ENCODE measurements around the gene IL33. TPM values are rescaled to one million over a fixed set of nuclear protein-coding genes. Genes with fewer than 3 reads are reported as not detected.

The IL33 gene
- total RNA-seq, 1 experiment from 2014 or later = not detected

DNA sequence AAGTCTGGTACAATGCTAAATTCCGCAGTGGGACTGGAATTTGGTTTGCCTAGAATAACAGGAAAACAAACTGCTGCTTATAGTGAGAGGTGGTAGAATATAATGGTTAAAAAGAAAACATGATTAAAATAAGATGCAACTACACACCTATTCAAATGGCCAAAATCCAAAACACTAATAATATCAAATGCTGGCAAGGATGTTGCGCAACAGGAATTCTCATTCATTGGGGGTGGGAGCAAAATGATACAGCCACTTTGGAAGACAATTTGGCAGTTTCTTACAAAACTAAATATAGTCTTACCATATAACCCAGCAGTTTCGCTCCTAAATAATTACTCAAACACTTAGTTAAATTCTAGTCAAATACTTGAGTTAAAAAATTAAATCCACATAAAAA lies 61.8 kb downstream of the IL33 start:
- H3K4me3 ChIP-seq = no peak overlapping the region
- no peak overlapping the region for H3K27ac ChIP-seq
- DNase-seq (ENCODE audit: low read depth in 1 of 2, low spot score in 2 of 2) = no peak
- H3K36me3 ChIP-seq = no peaks in the 10 kb centered on the region
- H3K9me3 ChIP-seq (replicated peaks) = no peaks in the 10 kb centered on the region
- no peaks in the 10 kb centered on the region for H3K27me3 ChIP-seq (replicated peaks)
- H3K4me1 ChIP-seq (replicated peaks) = no peaks in the 10 kb centered on the region

DNA sequence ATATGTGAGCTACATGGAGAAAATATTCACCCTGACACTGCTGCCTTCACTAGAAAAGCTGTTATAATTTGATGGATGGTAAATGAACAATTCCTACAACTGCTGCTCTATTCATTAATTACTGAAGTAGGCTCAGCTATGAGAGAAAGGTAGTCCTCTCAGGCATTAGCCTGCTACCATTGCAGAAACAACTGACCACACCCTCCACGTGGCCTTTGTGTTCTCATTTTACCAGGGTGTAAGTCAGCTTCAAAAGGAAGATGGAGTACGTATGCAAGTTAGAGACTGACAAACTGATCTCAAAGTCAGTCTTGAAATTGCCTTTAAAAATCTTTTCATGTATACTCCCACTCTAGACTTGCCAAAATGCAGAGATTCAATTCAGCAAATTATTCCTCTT lies 86.3 kb downstream of the IL33 start:
- Histone ChIP-seq H3K9me3 (replicated peaks) (no peaks in the 10 kb centered on the region), H3K36me3 (no peaks in the 10 kb centered on the region), H3K4me1 (replicated peaks) (no peaks in the 10 kb centered on the region), H3K27ac (no peak overlapping the region), H3K4me3 (no peak overlapping the region), H3K27me3 (replicated peaks) (no peaks in the 10 kb centered on the region)
- DNase-seq (ENCODE audit: low read depth in 1 of 2, low spot score in 2 of 2) = no peak

DNA sequence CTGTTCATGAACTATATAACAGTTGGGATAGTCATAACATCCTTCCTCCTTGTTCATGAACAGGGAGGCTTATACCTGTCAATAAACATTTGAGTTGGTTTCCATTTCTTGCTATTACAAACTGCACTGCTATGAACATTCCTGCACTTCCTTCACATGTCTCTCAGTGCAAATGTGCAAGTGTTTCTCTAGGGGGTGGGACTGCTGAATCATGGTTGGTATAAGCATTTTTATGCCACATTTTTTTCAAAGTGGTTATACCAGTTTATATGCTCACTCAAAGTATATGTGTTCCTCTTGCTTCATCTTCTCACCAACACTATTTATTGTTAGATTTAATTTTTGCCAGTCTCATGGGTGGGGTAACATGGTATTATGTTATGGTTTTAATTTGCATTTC lies 86.8 kb downstream of the IL33 start:
- Histone ChIP-seq H3K4me1 (replicated peaks) (no peaks in the 10 kb centered on the region), H3K9me3 (replicated peaks) (no peaks in the 10 kb centered on the region), H3K27ac (no peak overlapping the region), H3K4me3 (no peak overlapping the region), H3K27me3 (replicated peaks) (no peaks in the 10 kb centered on the region), H3K36me3 (no peaks in the 10 kb centered on the region)
- no peak for DNase-seq (ENCODE audit: low read depth in 1 of 2, low spot score in 2 of 2)

DNA sequence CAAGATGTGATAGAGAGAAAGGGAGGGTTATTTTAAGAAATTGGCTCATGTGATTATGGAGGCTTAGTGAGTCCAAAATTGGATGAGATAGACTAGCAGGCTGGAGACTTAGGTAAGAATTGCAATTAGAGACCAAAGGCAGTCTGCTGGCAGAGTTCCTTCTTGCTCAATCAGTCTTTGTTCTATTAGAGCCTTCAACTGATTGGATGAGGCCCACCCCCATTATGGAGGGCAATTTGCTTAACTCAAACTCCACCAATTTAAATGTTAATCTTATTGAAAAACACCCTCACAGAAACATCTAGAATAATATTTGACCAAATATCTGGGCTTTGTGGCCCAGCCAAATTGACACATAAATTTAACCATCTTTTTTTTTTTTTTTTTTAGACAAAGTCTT lies 88.6 kb downstream of the IL33 start:
- no peak overlapping the region for H3K4me3 ChIP-seq
- H3K4me1 ChIP-seq (replicated peaks) = no peaks in the 10 kb centered on the region
- no peaks in the 10 kb centered on the region for H3K9me3 ChIP-seq (replicated peaks)
- no peak overlapping the region for H3K27ac ChIP-seq
- H3K36me3 ChIP-seq = no peaks in the 10 kb centered on the region
- H3K27me3 ChIP-seq (replicated peaks) = no peaks in the 10 kb centered on the region
- DNase-seq (ENCODE audit: low read depth in 1 of 2, low spot score in 2 of 2) = no peak

DNA sequence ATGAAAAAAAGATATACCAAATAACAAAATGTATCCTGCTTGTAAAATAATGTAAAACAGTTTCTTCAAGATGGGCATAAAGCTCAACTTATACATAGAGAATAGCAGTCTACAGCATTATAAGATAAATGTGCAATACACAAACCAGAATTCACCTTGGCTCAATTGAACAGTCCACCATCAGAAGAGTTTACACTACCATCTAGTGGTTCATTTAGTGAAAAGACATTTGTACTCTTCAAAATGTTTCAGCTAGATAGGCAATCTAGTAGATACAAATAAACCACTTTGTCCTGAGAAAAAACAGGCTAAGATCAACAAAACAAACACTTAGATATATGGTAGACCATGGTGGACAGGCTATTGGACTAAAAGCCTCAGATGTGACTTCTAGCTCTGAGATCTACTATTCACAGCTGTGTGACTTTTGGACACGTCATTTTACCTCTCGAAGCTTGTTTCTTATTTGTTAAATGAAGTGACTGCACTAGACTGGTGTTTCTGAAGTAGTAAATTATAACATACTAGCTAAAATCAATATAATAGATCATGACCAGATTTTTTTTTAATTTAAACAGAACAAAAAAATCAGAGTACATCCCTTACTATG lies 90.5 kb downstream of the IL33 start:
- H3K27ac ChIP-seq = no peak overlapping the region
- H3K36me3 ChIP-seq = no peaks in the 10 kb centered on the region
- no peaks in the 10 kb centered on the region for H3K9me3 ChIP-seq (replicated peaks)
- H3K4me3 ChIP-seq = no peak overlapping the region
- no peaks in the 10 kb centered on the region for H3K4me1 ChIP-seq (replicated peaks)
- H3K27me3 ChIP-seq (replicated peaks) = no peaks in the 10 kb centered on the region
- DNase-seq (ENCODE audit: low read depth in 1 of 2, low spot score in 2 of 2) = no peak

Other genes with a start within 250 kb of the IL33 start
- 13.3 and 16.4 TPM in 2 replicates for gene RANBP6, start 200.2 kb upstream of the IL33 start, total RNA-seq (2014; rRNA removed; shearing (Covaris generic))
- gene TPD52L3, start 112.6 kb downstream of the IL33 start, total RNA-seq (2014; rRNA removed; shearing (Covaris generic)) = not detected in 2 replicates
- 19.0 and 20.9 TPM in 2 replicates for gene UHRF2, start 197.4 kb downstream of the IL33 start, total RNA-seq (2014; rRNA removed; shearing (Covaris generic))

Measured in SJSA1 (cell line).